CD4-positive, alpha-beta T cell (primary cell): ENCODE data around the gene DDX54. TPM values are rescaled to one million over a fixed set of nuclear protein-coding genes. Genes with fewer than 3 reads are reported as not detected.

Experiments used
- ATAC-seq: fragments of 200-7000 bp; cut with Tn5 transposase; one replicate; pipeline ENCODE4 v1.10.0; 2022; ENCODE audit warnings: mild to moderate bottlenecking; ENCODE audit not compliant: poor library complexity
- CTCF ChIA-PET: fragments of 350-600 bp; sonication (Branson Sonifier 250); formaldehyde crosslinking; loops from one replicate; lab custom pipeline; 2021; ENCODE audit warnings: antibody characterized with exemption, inconsistent platforms; lab: Charles Lee
- POLR2A ChIA-PET: fragments of 350-600 bp; sonication (Branson Sonifier 250); formaldehyde crosslinking; loops from one replicate; lab custom pipeline; 2021; ENCODE audit warnings: antibody characterized with exemption, inconsistent platforms; lab: Charles Lee
- DNase-seq, 14 experiments: peaks; one replicate each; pipeline ENCODE4 v3.0.0-alpha.2; 2013 to 2020; ENCODE audit warnings: mixed read lengths in 2 of 14
- H3K27ac ChIP-seq, 2 donors: one replicate each; pipeline versions ENCODE4 v1.5.1 to v1.7.0; 2013; ENCODE audit warnings: low read length in 2 of 2, low read depth in 1 of 2, mild to moderate bottlenecking in 1 of 2
- H3K27me3 ChIP-seq, 2 experiments: 1 replicate in 1 of 2; 2 replicates in 1 of 2; pipeline versions ENCODE4 v1.6.1 to v1.7.0; 2013; ENCODE audit warnings: low read length in 2 of 2, control low read depth in 1 of 2, mild to moderate bottlenecking in 1 of 2, moderate library complexity in 1 of 2; ENCODE audit not compliant: insufficient read depth in 2 of 2, control insufficient read depth in 1 of 2
- H3K36me3 ChIP-seq: one replicate; pipeline ENCODE4 v1.6.1; 2013; ENCODE audit warnings: low read length, control low read depth; ENCODE audit not compliant: insufficient read depth
- H3K4me1 ChIP-seq: one replicate; pipeline ENCODE4 v1.6.1; 2013; ENCODE audit warnings: low read length, control low read depth; ENCODE audit not compliant: insufficient read depth
- H3K4me3 ChIP-seq: one replicate; pipeline ENCODE4 v1.5.1; 2013; ENCODE audit warnings: mild to moderate bottlenecking, low read length, moderate library complexity
- H3K9me3 ChIP-seq, 2 experiments: 1 replicate in 1 of 2; 2 replicates in 1 of 2; pipeline versions ENCODE4 v1.6.1 to v1.7.0; 2013; ENCODE audit warnings: low read length in 2 of 2, mild to moderate bottlenecking in 2 of 2, control low read depth in 1 of 2, moderate library complexity in 1 of 2; ENCODE audit not compliant: control insufficient read depth in 1 of 2, insufficient read depth in 1 of 2
- H3K27ac Mint-ChIP-seq: one replicate; pipeline ENCODE4 v1.8.0; 2020; ENCODE audit warnings: mixed read lengths
- H3K27me3 Mint-ChIP-seq: one replicate; pipeline ENCODE4 v1.8.0; 2021; ENCODE audit warnings: mixed read lengths
- H3K36me3 Mint-ChIP-seq: one replicate; pipeline ENCODE4 v1.8.0; 2021; ENCODE audit warnings: low read depth, mixed read lengths
- H3K4me1 Mint-ChIP-seq: one replicate; pipeline ENCODE4 v1.8.0; 2021; ENCODE audit warnings: low read depth, mixed read lengths
- H3K4me3 Mint-ChIP-seq: one replicate; pipeline ENCODE4 v1.8.0; 2020; ENCODE audit warnings: mild to moderate bottlenecking, mixed read lengths
- H3K9me3 Mint-ChIP-seq: one replicate; pipeline ENCODE4 v1.8.0; 2020; ENCODE audit warnings: mixed read lengths
- intact Hi-C, 2 experiments: fragments of 100-400 bp; cut with DNase I in 1 of 2; cut with micrococcal nuclease in 1 of 2; formaldehyde crosslinking; loops; one replicate each; pipeline versions ENCODE4 v1.15.1 to v1.9.0; 2023 to 2025; cut with DNase I, micrococcal nuclease
- total RNA-seq, 174 experiments: library from RNA in 2 of 174; stranded (reverse) in 2 of 174; gene quantifications; one replicate each; pipeline ENCODE4 v1.2.3 and lab custom pipeline; 2021 to 2026
- TF ChIP-seq, protein P1 (sequence below): fragments of 200-600 bp; IDR thresholded peaks from one replicate; pipeline ENCODE4 v1.8.0; 2022; ENCODE audit warnings: antibody characterized with exemption, mild to moderate bottlenecking

Gene DDX54
- total RNA-seq, 2 experiments from 2014 or later, result 56.8 to 61.1 TPM

DNA sequence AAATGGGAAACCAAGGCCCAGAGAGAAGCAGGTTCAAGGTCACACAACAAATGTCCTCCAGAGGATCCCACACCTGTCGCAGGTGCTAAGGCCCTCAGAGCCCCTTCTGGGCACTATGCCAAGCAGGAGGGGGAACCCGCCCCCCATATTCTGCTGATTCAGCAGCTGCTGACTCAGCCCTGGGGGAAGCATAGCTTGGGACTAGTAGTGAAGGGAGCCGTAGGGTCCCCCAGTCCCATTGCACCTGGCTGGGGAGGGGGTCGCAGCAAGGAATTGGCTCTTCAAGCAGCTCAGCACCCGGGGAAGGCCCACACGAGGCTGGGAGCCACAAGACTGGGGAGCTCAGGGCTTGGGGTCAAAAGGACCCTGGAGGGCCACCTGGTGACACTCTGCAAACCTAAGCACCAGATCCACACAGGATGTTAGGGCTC lies 50.7 kb downstream of the DDX54 start:
- Histone ChIP-seq H3K9me3 (no peaks in the 10 kb centered on the region), H3K27me3 (no peaks in the 10 kb centered on the region), H3K36me3 (no peaks in the 10 kb centered on the region), H3K27ac (no peak overlapping the region), H3K4me1 (peaks cover 24% of the 10 kb centered on the region), H3K4me3 (no peak overlapping the region)
- ChIA-PET CTCF (interaction anchor here (0.8 to 1.8 kb wide), 2 partner anchors 19 to 40 kb away, joined by 4 read pairs; no protein-coding TSS in a partner anchor), POLR2A (no interaction called here)
- Mint-ChIP-seq H3K27me3 (no peaks in the 10 kb centered on the region), H3K27ac (no peak overlapping the region), H3K36me3 (no peaks in the 10 kb centered on the region), H3K9me3 (no peaks in the 10 kb centered on the region), H3K4me1 (peaks cover 13% of the 10 kb centered on the region), H3K4me3 (peak overlapping the region; percentile 92)
- ATAC-seq, result no peak
- TF ChIP-seq, protein P1, sequence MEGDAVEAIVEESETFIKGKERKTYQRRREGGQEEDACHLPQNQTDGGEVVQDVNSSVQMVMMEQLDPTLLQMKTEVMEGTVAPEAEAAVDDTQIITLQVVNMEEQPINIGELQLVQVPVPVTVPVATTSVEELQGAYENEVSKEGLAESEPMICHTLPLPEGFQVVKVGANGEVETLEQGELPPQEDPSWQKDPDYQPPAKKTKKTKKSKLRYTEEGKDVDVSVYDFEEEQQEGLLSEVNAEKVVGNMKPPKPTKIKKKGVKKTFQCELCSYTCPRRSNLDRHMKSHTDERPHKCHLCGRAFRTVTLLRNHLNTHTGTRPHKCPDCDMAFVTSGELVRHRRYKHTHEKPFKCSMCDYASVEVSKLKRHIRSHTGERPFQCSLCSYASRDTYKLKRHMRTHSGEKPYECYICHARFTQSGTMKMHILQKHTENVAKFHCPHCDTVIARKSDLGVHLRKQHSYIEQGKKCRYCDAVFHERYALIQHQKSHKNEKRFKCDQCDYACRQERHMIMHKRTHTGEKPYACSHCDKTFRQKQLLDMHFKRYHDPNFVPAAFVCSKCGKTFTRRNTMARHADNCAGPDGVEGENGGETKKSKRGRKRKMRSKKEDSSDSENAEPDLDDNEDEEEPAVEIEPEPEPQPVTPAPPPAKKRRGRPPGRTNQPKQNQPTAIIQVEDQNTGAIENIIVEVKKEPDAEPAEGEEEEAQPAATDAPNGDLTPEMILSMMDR, result no peak
- DNase-seq, result no peak
- intact Hi-C loops, result no loop called here

DNA sequence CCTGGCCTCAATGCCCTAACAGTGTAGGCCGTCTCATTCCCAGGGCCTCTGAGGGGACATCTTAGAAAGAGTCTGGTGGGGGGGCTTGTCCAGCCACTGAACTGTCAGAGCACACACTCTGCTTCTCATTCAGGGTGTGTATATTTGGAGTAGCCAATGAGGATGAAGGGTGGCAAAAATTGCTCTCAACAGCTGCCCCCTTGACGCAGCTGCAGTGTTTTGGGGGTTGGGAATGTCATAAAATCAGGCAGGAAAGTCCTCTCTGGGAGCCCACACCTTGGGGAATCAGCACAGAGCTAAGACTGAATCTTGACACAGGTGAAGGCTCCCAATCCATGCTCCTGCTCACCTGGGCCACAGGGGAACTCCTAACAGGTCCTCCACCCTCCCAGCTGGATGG lies 51.2 kb downstream of the DDX54 start:
- Mint-ChIP-seq H3K4me1 (peaks cover 18% of the 10 kb centered on the region), H3K36me3 (no peaks in the 10 kb centered on the region), H3K9me3 (no peaks in the 10 kb centered on the region), H3K4me3 (peak overlapping the region; percentile 11), H3K27me3 (no peaks in the 10 kb centered on the region), H3K27ac (no peak overlapping the region)
- POLR2A ChIA-PET, result no interaction called here
- no peaks in the 10 kb centered on the region for H3K9me3 ChIP-seq
- no peaks in the 10 kb centered on the region for H3K36me3 ChIP-seq
- intact Hi-C loops, result no loop called here
- DNase-seq (no peak), ATAC-seq (no peak)
- peaks cover 26% of the 10 kb centered on the region for H3K4me1 ChIP-seq
- CTCF ChIA-PET, result interaction anchor here (0.8 to 1.8 kb wide), 2 partner anchors 19 to 40 kb away, joined by 4 read pairs; no protein-coding TSS in a partner anchor
- no peaks in the 10 kb centered on the region for H3K27me3 ChIP-seq
- H3K4me3 ChIP-seq, result no peak overlapping the region
- TF ChIP-seq, protein P1, result no peak
- no peak overlapping the region for H3K27ac ChIP-seq

DNA sequence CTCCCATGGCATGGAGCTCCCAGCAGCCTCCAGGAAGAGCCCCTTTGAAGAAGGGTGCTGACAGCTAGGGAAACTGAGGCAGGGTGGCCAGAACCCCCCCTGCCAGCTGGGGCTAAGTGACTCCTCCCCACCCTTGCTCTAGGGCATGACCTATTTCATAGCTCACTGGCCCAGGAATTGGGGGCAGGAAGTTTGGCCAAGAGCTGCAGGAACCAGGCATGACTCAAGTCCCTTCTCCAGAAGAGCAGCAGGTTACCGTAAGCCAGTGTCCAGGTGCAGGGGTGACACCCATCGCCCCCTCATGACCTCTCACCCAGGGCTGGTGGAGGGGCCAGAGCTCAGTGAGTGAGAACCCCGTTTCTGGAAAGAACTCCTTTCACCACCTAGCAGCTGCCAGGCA lies 51.6 kb downstream of the DDX54 start:
- intact Hi-C loops, result no loop called here
- ChIA-PET CTCF (interaction anchor here (1.8 kb wide), 1 partner anchor 41 kb away, joined by 4 read pairs; no protein-coding TSS in a partner anchor), POLR2A (no interaction called here)
- DNase-seq (no peak), ATAC-seq (no peak)
- TF ChIP-seq, protein P1, result no peak
- H3K36me3 Mint-ChIP-seq, result no peaks in the 10 kb centered on the region
- H3K4me1 Mint-ChIP-seq, result peaks cover 19% of the 10 kb centered on the region
- no peaks in the 10 kb centered on the region for H3K36me3 ChIP-seq
- H3K4me1 ChIP-seq, result peaks cover 26% of the 10 kb centered on the region
- H3K27ac Mint-ChIP-seq, result no peak overlapping the region
- no peak overlapping the region for H3K27ac ChIP-seq
- no peaks in the 10 kb centered on the region for H3K27me3 ChIP-seq
- no peak overlapping the region for H3K4me3 ChIP-seq
- H3K4me3 Mint-ChIP-seq, result peak overlapping the region; percentile 11
- H3K27me3 Mint-ChIP-seq, result no peaks in the 10 kb centered on the region
- H3K9me3 Mint-ChIP-seq, result no peaks in the 10 kb centered on the region
- H3K9me3 ChIP-seq, result no peaks in the 10 kb centered on the region
